ENCODE measurements around the gene MN1. TPM values are rescaled to one million over a fixed set of nuclear protein-coding genes. Genes with fewer than 3 reads are reported as not detected.

The MN1 gene
- total RNA-seq, 4 donors from 2014 or later, result 0.53 to 2.8 (median 1.5) TPM

DNA sequence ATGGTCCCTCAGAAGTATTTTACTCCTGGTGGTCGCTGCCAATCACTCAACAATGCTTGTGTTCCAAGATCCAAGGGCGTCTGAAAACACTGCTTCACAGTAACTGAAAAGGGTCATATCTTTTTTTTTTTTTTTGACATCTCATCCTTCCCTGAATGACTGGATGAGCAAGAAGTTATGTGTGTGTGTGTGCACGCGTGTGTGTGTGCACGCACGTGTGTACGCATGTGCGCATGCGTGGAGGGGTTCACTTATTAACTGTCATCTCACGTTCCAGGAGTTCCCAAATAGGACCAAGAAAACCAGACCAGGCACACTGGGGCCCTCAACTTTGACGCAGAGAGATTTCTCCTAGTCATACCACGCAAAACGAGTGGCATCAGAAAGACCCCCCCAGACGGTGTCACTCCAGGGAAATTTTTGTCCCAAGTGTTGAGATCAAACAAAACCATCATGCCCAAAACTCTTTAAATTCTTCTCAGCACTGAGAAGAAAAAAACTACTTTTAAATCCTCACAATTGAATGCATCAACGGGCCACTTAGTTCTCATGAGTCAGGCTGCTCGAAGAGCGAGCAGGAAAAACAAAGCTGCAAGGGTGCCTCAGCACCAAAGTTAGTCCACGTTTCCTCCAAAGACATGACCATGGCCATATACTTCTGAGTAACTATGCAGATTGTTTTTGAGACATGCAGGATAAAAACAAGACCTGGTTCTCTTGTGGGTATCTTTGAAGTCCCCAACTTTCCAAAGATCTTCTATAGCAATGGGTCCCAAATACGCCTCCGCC, 12.9 kb downstream of the MN1 start:
- no peak overlapping the region for H3K4me3 ChIP-seq
- H3K9me3 ChIP-seq, result no peaks in the 10 kb centered on the region
- no peak for TF ChIP-seq POLR2A (IDR thresholded peaks at IDR 0.05)
- TF ChIP-seq, protein P1, sequence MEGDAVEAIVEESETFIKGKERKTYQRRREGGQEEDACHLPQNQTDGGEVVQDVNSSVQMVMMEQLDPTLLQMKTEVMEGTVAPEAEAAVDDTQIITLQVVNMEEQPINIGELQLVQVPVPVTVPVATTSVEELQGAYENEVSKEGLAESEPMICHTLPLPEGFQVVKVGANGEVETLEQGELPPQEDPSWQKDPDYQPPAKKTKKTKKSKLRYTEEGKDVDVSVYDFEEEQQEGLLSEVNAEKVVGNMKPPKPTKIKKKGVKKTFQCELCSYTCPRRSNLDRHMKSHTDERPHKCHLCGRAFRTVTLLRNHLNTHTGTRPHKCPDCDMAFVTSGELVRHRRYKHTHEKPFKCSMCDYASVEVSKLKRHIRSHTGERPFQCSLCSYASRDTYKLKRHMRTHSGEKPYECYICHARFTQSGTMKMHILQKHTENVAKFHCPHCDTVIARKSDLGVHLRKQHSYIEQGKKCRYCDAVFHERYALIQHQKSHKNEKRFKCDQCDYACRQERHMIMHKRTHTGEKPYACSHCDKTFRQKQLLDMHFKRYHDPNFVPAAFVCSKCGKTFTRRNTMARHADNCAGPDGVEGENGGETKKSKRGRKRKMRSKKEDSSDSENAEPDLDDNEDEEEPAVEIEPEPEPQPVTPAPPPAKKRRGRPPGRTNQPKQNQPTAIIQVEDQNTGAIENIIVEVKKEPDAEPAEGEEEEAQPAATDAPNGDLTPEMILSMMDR (IDR thresholded peaks at IDR 0.05), result no peak
- H3K27ac ChIP-seq, result no peak overlapping the region
- H3K4me1 ChIP-seq, result no peaks in the 10 kb centered on the region
- no peaks in the 10 kb centered on the region for H3K36me3 ChIP-seq
- no peak for DNase-seq
- H3K27me3 ChIP-seq, result no peaks in the 10 kb centered on the region

GRCh38 chr22:27786965-27787364, 14.6 kb downstream of the MN1 start:
- Histone ChIP-seq H3K9me3 (no peaks in the 10 kb centered on the region), H3K27ac (peak overlapping the region in 1 of 4 donors; percentile 68), H3K27me3 (no peaks in the 10 kb centered on the region), H3K4me3 (no peak overlapping the region), H3K4me1 (no peaks in the 10 kb centered on the region), H3K36me3 (no peaks in the 10 kb centered on the region)
- TF ChIP-seq, protein P1 (IDR thresholded peaks at IDR 0.05), result no peak
- TF ChIP-seq POLR2A (IDR thresholded peaks at IDR 0.05), result no peak
- no peak for DNase-seq

- no peak for DNase-seq
- no peak overlapping the region for H3K4me3 ChIP-seq
- H3K36me3 ChIP-seq, result no peaks in the 10 kb centered on the region
- no peaks in the 10 kb centered on the region for H3K27me3 ChIP-seq
- H3K4me1 ChIP-seq, result no peaks in the 10 kb centered on the region
- no peaks in the 10 kb centered on the region for H3K9me3 ChIP-seq
- no peak for TF ChIP-seq POLR2A (IDR thresholded peaks at IDR 0.05)
- TF ChIP-seq, protein P1 (IDR thresholded peaks at IDR 0.05), result no peak
- peak overlapping the region in 2 of 4 donors; percentile 21 to 68 for H3K27ac ChIP-seq
These were observed 15.1 kb downstream of the MN1 start for GRCh38 chr22:27786291-27786932.

DNA sequence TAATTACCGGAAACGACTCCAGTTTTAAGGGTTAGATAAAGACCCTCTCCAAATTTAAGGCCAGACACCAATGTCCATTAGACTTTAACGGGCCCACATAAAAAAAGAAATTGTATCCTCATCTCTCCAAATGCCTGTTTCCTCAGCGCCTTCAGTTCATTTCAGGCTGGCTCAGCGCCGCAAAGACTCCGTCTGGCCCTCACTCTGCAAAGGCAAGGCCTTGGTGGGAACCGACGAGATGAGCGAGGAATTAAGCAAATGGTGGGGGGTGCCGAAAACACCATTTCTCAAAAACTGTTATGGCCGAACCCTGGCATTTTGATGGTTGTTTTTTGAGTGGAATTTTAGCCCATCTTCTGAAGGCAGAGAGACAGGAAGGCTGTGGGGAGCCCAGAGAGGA, 15.7 kb downstream of the MN1 start:
- Histone ChIP-seq H3K36me3 (no peaks in the 10 kb centered on the region), H3K4me1 (no peaks in the 10 kb centered on the region), H3K4me3 (no peak overlapping the region), H3K27me3 (no peaks in the 10 kb centered on the region), H3K9me3 (no peaks in the 10 kb centered on the region), H3K27ac (peak overlapping the region in 3 of 4 donors; percentile 14 to 68 (median 21))
- DNase-seq, result no peak
- no peak for TF ChIP-seq POLR2A (IDR thresholded peaks at IDR 0.05)
- TF ChIP-seq, protein P1 (IDR thresholded peaks at IDR 0.05), result no peak

DNA sequence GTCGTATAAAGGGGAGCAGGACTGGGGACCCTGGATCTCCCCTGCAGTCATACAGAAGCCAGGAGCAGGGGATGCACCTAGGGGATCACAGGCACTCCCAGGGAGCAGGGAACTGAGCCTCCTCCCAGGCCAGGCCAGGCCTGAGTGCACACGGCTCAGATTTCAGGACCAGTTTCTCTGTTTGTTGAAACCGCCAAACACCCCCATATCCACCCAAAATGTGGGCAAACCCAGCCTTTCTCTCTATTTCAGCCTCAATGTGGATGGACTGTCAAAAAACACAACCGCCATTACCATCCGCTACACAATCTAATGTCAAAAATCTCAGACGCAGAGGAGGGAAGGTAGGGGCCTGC, 17.5 kb downstream of the MN1 start:
- no peak for DNase-seq
- Histone ChIP-seq H3K4me3 (no peak overlapping the region), H3K27me3 (no peaks in the 10 kb centered on the region), H3K36me3 (no peaks in the 10 kb centered on the region), H3K4me1 (peaks cover 0 to under 1% (median 0%) of the 10 kb centered on the region in 4 donors), H3K9me3 (no peaks in the 10 kb centered on the region), H3K27ac (peak overlapping the region in 1 of 4 donors; percentile 31)
- TF ChIP-seq POLR2A (IDR thresholded peaks at IDR 0.05), result no peak

DNA sequence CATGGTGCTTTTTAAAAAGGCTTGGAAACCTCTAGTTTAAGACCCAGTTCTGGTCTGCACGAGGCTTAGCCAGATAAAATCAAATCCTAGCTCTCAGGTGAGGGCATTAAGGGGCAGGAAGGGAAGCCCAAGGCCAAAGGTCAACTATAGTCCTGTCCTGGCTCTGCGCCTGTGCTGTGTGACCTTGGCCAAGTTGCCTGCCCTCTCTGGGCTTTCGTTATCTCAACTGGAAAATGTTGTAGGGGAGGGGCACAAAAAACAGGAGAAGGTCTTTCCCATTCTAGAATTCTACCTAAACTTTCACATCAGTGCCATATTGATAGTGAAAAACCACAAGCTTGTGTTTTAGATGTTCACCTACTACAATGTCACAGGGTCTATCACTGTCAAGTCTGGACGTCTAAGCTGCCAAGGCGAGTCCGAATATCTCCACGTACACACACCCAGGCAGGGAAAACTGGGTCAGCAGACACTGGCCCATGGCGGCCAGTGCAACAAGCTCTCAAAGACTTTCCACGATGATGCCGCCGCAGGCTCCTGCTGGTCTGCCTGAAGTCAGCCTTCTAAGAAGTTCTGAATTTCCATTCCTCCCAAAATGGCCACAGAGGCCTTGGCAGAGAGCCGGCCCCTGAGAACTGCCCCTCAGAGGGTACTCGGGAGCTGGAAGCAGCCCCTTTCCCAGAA, 18.0 kb downstream of the MN1 start:
- Histone ChIP-seq H3K9me3 (no peaks in the 10 kb centered on the region), H3K36me3 (no peaks in the 10 kb centered on the region), H3K4me3 (no peak overlapping the region), H3K27ac (peak overlapping the region in 1 of 4 donors; percentile 31), H3K27me3 (no peaks in the 10 kb centered on the region), H3K4me1 (peaks cover 0 to 4% (median 0%) of the 10 kb centered on the region in 4 donors)
- no peak for DNase-seq
- TF ChIP-seq, protein P1 (IDR thresholded peaks at IDR 0.05), result no peak
- no peak for TF ChIP-seq POLR2A (IDR thresholded peaks at IDR 0.05)
